ENCODE measurements around the gene GRK6.
"Not testable (repeated sequence)": the region's sequence is repeated elsewhere in the genome, so short reads cannot be mapped to it uniquely, and the experiment has no call there.

DNA sequence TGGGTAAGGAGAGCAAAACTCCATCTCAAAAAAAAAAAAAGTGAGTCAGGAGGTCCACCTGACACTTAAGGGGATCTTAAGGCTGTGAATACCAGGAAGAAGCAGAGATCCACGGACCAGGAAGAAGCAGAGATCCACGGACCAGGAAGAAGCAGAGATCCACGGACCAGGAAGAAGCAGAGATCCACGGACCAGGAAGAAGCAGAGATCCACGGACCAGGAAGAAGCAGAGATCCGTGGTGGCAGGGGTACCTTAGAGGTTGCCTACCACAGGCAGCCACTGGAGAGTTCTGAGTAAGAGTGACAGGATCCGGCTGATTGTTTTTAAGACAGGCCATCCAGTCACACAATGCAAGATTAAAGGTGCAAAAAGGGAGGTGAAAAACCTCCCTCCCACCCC, 6.0 kb upstream of the GRK6 start:
- not testable (repeated sequence) for TF ChIP-seq POLR2AphosphoS5 (IDR thresholded peaks at IDR 0.05; ENCODE audit: insufficient read depth in 1 of 2, low read depth in 1 of 2)
- TF ChIP-seq, protein P1, sequence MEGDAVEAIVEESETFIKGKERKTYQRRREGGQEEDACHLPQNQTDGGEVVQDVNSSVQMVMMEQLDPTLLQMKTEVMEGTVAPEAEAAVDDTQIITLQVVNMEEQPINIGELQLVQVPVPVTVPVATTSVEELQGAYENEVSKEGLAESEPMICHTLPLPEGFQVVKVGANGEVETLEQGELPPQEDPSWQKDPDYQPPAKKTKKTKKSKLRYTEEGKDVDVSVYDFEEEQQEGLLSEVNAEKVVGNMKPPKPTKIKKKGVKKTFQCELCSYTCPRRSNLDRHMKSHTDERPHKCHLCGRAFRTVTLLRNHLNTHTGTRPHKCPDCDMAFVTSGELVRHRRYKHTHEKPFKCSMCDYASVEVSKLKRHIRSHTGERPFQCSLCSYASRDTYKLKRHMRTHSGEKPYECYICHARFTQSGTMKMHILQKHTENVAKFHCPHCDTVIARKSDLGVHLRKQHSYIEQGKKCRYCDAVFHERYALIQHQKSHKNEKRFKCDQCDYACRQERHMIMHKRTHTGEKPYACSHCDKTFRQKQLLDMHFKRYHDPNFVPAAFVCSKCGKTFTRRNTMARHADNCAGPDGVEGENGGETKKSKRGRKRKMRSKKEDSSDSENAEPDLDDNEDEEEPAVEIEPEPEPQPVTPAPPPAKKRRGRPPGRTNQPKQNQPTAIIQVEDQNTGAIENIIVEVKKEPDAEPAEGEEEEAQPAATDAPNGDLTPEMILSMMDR (IDR thresholded peaks at IDR 0.05), result not testable (repeated sequence)

Measured in vagina (tissue), 2 donors.